Measurements from ENCODE around the gene FRMPD3.

FRMPD3 gene

GRCh38 chrX:107448998-107449835 is at the start of gene FRMPD3:
TSS of gene FRMPD3 (plus strand) at chrX:107449652. CDS start at chrX:107526589, 76,937 bp downstream.
- intact Hi-C loops (cut with micrococcal nuclease): no loop called here
- Mint-ChIP-seq H3K4me1 (ENCODE audit: low read depth) (peaks cover 5% of the 10 kb centered on the region), H3K27ac (no peak within 1 kb of the TSS), H3K9me3 (no peaks in the 10 kb centered on the region), H3K4me3 (no peak within 1 kb of the TSS), H3K36me3 (ENCODE audit: low read depth) (no peaks in the 10 kb centered on the region), H3K27me3 (peaks cover 60% of the 10 kb centered on the region)

GRCh38 chrX:107420571-107420970 is 28.9 kb upstream of the FRMPD3 start:
- H3K27ac Mint-ChIP-seq: no peak overlapping the region
- intact Hi-C loops (cut with micrococcal nuclease): no loop called here

GRCh38 chrX:107421337-107421861 is 28.1 kb upstream of the FRMPD3 start:
- Mint-ChIP-seq H3K4me1 (ENCODE audit: low read depth) (no peaks in the 10 kb centered on the region), H3K27me3 (peaks cover 7% of the 10 kb centered on the region), H3K36me3 (ENCODE audit: low read depth) (no peaks in the 10 kb centered on the region), H3K4me3 (no peak overlapping the region), H3K9me3 (peaks cover 8% of the 10 kb centered on the region), H3K27ac (no peak overlapping the region)
- intact Hi-C loops (cut with micrococcal nuclease): no loop called here

More at GRCh38 chrX:107420571-107420970, 28.9 kb upstream of the FRMPD3 start:
- H3K36me3 Mint-ChIP-seq (ENCODE audit: low read depth): no peaks in the 10 kb centered on the region
- H3K4me3 Mint-ChIP-seq: no peak overlapping the region
- H3K27me3 Mint-ChIP-seq: peaks cover 7% of the 10 kb centered on the region
- H3K9me3 Mint-ChIP-seq: peaks cover 8% of the 10 kb centered on the region
- no peaks in the 10 kb centered on the region for H3K4me1 Mint-ChIP-seq (ENCODE audit: low read depth)

GRCh38 chrX:107429090-107429489 is 20.4 kb upstream of the FRMPD3 start:
- Mint-ChIP-seq H3K4me3 (no peak overlapping the region), H3K27me3 (no peaks in the 10 kb centered on the region), H3K4me1 (ENCODE audit: low read depth) (no peaks in the 10 kb centered on the region), H3K9me3 (peaks cover 8% of the 10 kb centered on the region), H3K36me3 (ENCODE audit: low read depth) (no peaks in the 10 kb centered on the region), H3K27ac (no peak overlapping the region)
- intact Hi-C loops (cut with micrococcal nuclease): loop anchor here (5.0 kb wide), 1 partner anchor 402 kb away; no protein-coding TSS in a partner anchor

- intact Hi-C loops (cut with micrococcal nuclease): no loop called here
Observed at GRCh38 chrX:107440187-107440586, 9.3 kb upstream of the FRMPD3 start.

GRCh38 chrX:107440692-107441091 is 8.8 kb upstream of the FRMPD3 start:
- H3K4me1 Mint-ChIP-seq (ENCODE audit: low read depth): peaks cover 5% of the 10 kb centered on the region
- no peak overlapping the region for H3K4me3 Mint-ChIP-seq
- no peak overlapping the region for H3K27ac Mint-ChIP-seq
- intact Hi-C loops (cut with micrococcal nuclease): no loop called here
- no peaks in the 10 kb centered on the region for H3K9me3 Mint-ChIP-seq
- H3K27me3 Mint-ChIP-seq: peaks cover 6% of the 10 kb centered on the region
- no peaks in the 10 kb centered on the region for H3K36me3 Mint-ChIP-seq (ENCODE audit: low read depth)

More at GRCh38 chrX:107440187-107440586, 9.3 kb upstream of the FRMPD3 start:
- peaks cover 5% of the 10 kb centered on the region for H3K4me1 Mint-ChIP-seq (ENCODE audit: low read depth)
- no peaks in the 10 kb centered on the region for H3K9me3 Mint-ChIP-seq
- H3K27me3 Mint-ChIP-seq: peaks cover 5% of the 10 kb centered on the region
- H3K36me3 Mint-ChIP-seq (ENCODE audit: low read depth): no peaks in the 10 kb centered on the region
- H3K4me3 Mint-ChIP-seq: no peak overlapping the region
- H3K27ac Mint-ChIP-seq: no peak overlapping the region

- Mint-ChIP-seq H3K36me3 (ENCODE audit: low read depth) (no peaks in the 10 kb centered on the region), H3K27ac (no peak overlapping the region), H3K9me3 (no peaks in the 10 kb centered on the region), H3K4me3 (no peak overlapping the region), H3K4me1 (ENCODE audit: low read depth) (peaks cover 5% of the 10 kb centered on the region), H3K27me3 (peaks cover 14% of the 10 kb centered on the region)
- intact Hi-C loops (cut with micrococcal nuclease): no loop called here
Observed at GRCh38 chrX:107442914-107443527, 6.4 kb upstream of the FRMPD3 start.

- intact Hi-C loops (cut with micrococcal nuclease): no loop called here
- H3K4me3 Mint-ChIP-seq: no peak overlapping the region
- H3K9me3 Mint-ChIP-seq: no peaks in the 10 kb centered on the region
- H3K27ac Mint-ChIP-seq: no peak overlapping the region
- H3K4me1 Mint-ChIP-seq (ENCODE audit: low read depth): peaks cover 5% of the 10 kb centered on the region
- H3K36me3 Mint-ChIP-seq (ENCODE audit: low read depth): no peaks in the 10 kb centered on the region
- peaks cover 31% of the 10 kb centered on the region for H3K27me3 Mint-ChIP-seq
Observed at GRCh38 chrX:107445146-107445545, 4.3 kb upstream of the FRMPD3 start.

- Mint-ChIP-seq H3K4me3 (no peak overlapping the region), H3K36me3 (ENCODE audit: low read depth) (no peaks in the 10 kb centered on the region), H3K4me1 (ENCODE audit: low read depth) (peaks cover 1% of the 10 kb centered on the region), H3K27ac (no peak overlapping the region), H3K27me3 (peaks cover 36% of the 10 kb centered on the region), H3K9me3 (no peaks in the 10 kb centered on the region)
- intact Hi-C loops (cut with micrococcal nuclease): no loop called here
Observed at GRCh38 chrX:107445631-107446030, 3.8 kb upstream of the FRMPD3 start.

GRCh38 chrX:107447642-107448041 is 1.8 kb upstream of the FRMPD3 start:
- H3K27ac Mint-ChIP-seq: no peak overlapping the region
- intact Hi-C loops (cut with micrococcal nuclease): no loop called here
- H3K9me3 Mint-ChIP-seq: no peaks in the 10 kb centered on the region
- H3K36me3 Mint-ChIP-seq (ENCODE audit: low read depth): no peaks in the 10 kb centered on the region
- H3K27me3 Mint-ChIP-seq: peaks cover 56% of the 10 kb centered on the region
- H3K4me3 Mint-ChIP-seq: no peak overlapping the region
- H3K4me1 Mint-ChIP-seq (ENCODE audit: low read depth): peaks cover 5% of the 10 kb centered on the region

- no peak overlapping the region for H3K4me3 Mint-ChIP-seq
- no peaks in the 10 kb centered on the region for H3K9me3 Mint-ChIP-seq
- no peak overlapping the region for H3K27ac Mint-ChIP-seq
- peaks cover 5% of the 10 kb centered on the region for H3K4me1 Mint-ChIP-seq (ENCODE audit: low read depth)
- no peaks in the 10 kb centered on the region for H3K36me3 Mint-ChIP-seq (ENCODE audit: low read depth)
- peaks cover 60% of the 10 kb centered on the region for H3K27me3 Mint-ChIP-seq
- intact Hi-C loops (cut with micrococcal nuclease): no loop called here
Observed at GRCh38 chrX:107448625-107448997, 841 bp upstream of the FRMPD3 start.

- H3K4me3 Mint-ChIP-seq: no peak overlapping the region
- no peaks in the 10 kb centered on the region for H3K9me3 Mint-ChIP-seq
- intact Hi-C loops (cut with micrococcal nuclease): no loop called here
- peaks cover 57% of the 10 kb centered on the region for H3K27me3 Mint-ChIP-seq
- no peaks in the 10 kb centered on the region for H3K36me3 Mint-ChIP-seq (ENCODE audit: low read depth)
- peaks cover 5% of the 10 kb centered on the region for H3K4me1 Mint-ChIP-seq (ENCODE audit: low read depth)
- H3K27ac Mint-ChIP-seq: no peak overlapping the region
Observed at GRCh38 chrX:107450823-107451509, 1.5 kb downstream of the FRMPD3 start.

GRCh38 chrX:107451731-107452130 is 2.3 kb downstream of the FRMPD3 start:
- peaks cover 5% of the 10 kb centered on the region for H3K4me1 Mint-ChIP-seq (ENCODE audit: low read depth)
- H3K27me3 Mint-ChIP-seq: peaks cover 57% of the 10 kb centered on the region
- no peak overlapping the region for H3K27ac Mint-ChIP-seq
- intact Hi-C loops (cut with micrococcal nuclease): no loop called here
- no peak overlapping the region for H3K4me3 Mint-ChIP-seq
- H3K36me3 Mint-ChIP-seq (ENCODE audit: low read depth): no peaks in the 10 kb centered on the region
- H3K9me3 Mint-ChIP-seq: no peaks in the 10 kb centered on the region

GRCh38 chrX:107452581-107452980 is 3.1 kb downstream of the FRMPD3 start:
- H3K27me3 Mint-ChIP-seq: peaks cover 53% of the 10 kb centered on the region
- H3K4me3 Mint-ChIP-seq: no peak overlapping the region
- H3K27ac Mint-ChIP-seq: no peak overlapping the region
- intact Hi-C loops (cut with micrococcal nuclease): no loop called here
- H3K9me3 Mint-ChIP-seq: no peaks in the 10 kb centered on the region
- no peaks in the 10 kb centered on the region for H3K36me3 Mint-ChIP-seq (ENCODE audit: low read depth)
- H3K4me1 Mint-ChIP-seq (ENCODE audit: low read depth): peaks cover 5% of the 10 kb centered on the region

Data from dendritic cell treated with granulocyte-macrophage colony-stimulating factor and Interleukin-4, amounts not matched to agents 40 ng/mL and 50 ng/mL, for 4 days (primary cell).